ENCODE measurements around the gene DNAJC13.

DNAJC13 gene

DNA sequence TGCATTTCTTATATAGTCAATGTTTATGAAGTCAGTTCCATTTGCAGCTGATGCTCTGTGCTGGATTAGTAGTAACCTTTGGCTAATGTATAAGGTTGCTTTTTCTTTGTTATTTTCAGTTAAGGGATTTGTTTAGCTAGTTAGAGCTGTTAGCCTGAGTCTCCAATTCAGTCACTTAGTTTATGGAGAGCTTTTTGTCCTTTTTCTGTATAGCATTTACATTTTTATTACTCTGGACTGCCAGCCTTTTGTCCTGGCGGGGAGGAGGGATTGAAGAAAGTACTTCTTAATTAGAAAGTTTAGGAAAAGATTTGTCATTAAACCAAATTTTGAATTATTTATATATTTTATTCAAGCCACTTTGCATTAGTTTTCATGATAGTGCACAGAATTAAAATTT, 52.0 kb downstream of the DNAJC13 start:
- DNase-seq: no peak

DNA sequence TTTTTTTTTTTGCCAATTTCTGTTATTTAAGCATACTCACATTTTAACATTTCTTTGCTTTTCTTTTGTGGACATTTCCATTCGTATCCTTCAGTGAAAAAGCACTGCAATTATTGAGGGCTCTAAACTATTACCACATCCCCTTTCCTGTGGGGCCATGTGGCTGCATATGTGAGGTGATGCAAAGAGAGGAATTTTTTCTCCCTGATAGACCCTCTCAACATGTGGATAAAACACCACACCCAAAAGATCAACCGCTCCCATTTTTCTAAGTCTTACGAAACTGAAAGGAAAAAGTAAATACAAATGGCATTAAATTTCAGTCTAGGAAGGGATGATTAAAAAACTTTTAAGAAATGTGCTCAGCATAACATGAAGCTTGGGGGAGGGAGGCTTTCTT, 68.8 kb downstream of the DNAJC13 start:
- DNase-seq: no peak

DNA sequence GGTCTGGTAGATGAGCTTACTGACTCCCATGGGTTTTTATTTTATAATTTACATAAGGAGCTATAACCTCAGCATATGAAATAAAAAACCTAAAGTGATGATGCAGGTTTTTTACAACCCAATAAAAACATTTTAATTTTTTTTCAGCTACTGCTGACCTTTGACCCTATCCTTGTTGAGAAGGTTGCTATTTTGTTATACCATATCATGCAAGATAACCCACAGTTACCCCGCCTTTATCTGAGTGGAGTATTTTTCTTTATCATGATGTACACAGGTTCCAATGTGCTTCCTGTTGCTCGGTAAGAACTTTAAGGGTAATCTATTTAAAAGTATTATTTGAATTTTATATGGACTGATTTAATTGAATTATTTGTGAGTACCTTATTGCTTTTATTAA, 70.8 kb downstream of the DNAJC13 start:
- DNase-seq: no peak

DNA sequence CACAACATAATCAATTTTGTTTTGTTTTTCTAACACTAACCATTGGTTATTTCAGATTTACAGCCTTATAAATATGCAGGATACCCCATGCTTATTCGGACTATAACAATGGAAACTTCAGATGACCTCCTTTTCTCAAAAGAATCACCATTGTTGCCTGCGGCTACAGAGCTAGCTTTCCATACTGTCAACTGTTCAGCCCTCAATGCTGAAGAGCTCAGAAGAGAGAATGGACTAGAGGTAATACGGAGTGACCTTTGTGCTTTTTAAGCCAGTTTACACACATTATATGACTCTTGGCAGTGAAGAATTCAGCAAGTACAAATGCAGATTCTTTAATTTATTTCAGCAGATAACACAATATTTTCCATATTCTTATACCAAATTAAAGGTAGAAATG, 81.8 kb downstream of the DNAJC13 start:
- DNase-seq: no peak

DNA sequence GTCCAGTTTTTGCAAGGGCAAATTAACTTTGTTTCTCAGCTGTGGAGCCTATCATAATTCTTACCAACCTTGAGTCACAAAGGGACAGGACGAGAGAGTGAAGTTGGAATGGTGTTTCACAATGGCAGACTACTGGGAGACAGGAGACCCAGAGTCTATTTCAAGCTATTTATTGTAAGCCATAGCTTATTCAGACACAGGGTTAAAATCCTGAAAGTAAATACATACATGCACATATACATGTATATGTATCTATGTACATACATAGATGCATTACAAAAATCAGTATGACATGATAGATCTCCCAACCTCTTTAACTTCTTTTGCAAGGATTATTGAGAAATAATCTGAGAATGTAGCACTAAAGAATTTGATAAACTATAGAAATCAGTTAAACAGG, 86.3 kb downstream of the DNAJC13 start:
- DNase-seq: no peak

DNA sequence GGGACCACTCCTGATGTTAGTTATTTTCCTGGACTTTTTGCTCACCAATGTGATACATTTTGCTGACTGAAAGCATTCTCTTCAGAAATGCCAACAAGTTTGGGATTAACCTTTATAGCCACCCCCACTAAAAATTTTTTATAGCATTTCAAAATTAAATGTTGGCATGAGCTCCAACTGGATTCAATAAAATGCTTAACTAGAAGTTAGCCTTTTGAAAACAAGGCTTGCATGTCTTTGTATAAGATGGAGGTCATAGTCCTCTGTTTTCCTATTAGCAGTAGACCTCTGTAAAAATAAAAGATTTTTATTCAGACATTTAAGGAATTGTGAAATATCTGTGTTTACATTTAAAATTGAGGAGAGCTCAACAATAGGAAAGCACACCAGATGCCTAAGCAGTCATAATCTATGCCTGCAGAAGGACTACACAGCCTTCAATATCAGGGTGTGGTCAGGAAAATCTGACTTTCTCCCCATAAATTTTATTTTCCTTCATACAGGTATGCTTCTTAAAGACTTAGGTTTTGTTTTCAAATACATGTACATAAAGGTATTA, 87.2 kb downstream of the DNAJC13 start:
- DNase-seq: no peak

DNA sequence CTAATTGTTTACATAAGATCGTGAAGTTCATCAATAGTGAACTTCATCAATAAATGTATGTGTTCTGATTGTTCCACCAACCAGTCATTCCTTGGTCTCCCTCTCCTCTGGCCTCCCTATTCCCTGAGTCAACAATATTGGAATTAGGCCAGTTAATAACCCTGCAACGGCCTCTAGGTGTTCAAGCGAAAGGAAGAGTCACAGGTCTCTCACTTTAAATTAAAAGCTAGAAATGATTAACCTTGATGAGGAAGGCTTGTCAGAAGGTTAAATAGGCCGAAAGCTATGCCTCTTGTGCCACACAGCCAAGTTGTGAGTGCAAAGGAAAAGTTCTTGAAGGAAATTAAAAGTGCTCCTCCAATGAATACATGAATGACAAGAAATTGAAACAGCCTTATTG, 90.4 kb downstream of the DNAJC13 start:
- DNase-seq: no peak

DNA sequence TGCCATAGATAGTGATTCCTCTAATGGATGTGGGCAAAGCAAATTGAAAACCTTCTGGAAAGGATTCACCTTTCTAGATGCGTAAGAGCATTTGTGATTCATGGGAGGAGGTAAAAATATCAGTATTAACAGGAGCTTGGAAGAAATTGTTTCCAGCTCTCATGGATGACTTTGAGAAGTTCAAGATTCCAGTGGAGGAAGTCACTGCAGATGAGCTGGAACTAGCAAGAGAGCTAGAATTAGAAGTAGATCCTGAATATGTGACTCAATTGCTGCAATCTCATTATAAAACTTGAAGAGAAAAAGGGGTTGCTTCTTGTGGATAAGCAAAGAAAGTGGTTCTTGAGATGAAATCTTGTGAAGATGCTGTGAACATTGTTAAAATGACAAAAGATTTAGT, 91.8 kb downstream of the DNAJC13 start:
- no peak for DNase-seq

DNA sequence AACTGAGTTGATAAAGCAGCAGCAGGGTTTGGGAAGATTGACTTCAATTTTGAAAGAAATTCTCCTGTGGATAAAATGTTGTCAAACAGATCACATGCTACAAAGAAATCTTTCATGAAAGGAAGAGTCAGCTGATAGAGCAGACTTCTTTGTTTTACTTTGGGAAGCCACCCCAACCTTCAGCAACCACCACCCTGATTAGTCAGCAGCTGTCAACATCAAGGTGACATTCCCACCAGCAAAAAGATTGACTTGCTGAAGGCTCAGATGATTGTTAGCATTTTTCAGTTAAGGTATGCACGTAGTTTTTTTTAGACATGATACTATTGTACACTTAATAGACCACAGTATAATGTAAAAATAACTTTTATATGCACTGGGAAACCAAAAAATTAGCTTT, 92.2 kb downstream of the DNAJC13 start:
- DNase-seq: no peak

DNA sequence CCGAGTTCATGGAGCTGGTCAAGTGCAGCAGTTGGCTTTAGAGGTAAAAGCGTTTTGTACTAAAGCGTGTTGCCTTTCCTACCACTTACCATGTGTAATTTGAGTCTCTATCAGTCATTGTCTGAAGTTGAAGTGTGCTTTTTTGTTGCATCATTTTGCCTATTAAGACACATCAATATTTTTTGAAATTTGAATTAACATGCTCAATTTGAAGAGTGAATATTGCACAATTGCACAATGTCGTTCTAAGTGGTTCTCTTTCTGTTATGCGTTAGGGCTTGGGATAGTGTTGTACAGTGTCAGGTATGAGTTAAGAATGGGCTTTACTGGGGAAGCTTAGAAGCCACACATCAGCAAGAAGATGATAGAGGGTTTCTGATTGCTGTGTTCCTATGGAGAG, 95.8 kb downstream of the DNAJC13 start:
- DNase-seq: no peak

DNA sequence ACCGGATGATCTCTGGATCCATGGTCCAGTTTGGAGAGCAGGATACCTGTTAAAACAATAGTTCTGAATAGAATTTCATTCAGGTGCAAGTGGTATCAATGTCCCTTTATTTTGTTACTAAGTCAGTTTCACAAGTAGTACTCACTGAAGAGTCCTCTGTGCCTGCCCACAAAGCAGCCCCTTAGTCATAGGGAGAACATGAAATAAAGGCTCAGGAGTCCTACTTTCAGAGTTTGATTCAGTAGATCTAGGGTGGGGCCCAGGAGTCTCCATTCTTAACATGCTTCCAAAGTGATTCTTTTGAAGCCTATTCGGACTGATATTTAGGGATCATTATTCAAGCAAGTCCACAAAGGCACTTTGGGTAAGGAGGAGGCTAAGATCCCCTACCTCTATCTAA, 100.0 kb downstream of the DNAJC13 start:
- DNase-seq: no peak

DNA sequence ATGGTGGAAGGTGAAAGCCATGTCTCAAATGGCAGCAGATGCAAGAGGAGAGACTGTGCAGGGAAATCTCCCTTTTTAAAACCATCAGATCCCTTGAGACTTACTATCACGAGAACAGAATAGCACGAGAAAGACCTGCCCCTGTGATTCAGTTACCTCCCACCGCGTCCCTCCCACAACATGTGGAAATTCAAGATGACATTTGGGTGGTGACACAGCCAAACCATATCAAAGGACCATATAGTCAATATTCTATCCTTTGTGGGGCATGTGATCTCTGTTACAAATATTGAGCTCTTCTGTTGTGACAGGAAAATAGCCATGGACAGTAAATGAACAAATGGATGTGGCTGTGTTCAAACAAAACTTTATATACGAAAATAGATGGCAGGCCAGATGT, 102.6 kb downstream of the DNAJC13 start:
- no peak for DNase-seq

DNA sequence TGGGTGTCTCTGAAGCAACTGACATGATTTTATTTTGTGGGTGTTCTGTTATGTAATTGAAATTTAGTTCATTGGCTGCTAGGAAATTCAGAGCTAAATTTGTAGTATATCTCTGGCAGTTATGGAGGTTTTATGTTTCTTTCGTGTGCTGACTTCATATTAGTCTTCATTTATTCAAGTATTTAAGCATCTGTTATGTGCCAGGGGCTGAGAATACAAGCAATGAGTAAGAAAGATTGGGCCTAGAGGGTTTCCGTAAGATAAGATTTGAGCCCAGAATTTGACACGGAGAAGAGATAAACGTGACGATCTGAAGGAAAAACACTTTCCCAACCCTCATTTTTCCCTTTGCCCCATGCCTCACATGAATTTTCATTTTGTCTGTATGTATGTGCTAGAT, 104.6 kb downstream of the DNAJC13 start:
- no peak for DNase-seq

DNA sequence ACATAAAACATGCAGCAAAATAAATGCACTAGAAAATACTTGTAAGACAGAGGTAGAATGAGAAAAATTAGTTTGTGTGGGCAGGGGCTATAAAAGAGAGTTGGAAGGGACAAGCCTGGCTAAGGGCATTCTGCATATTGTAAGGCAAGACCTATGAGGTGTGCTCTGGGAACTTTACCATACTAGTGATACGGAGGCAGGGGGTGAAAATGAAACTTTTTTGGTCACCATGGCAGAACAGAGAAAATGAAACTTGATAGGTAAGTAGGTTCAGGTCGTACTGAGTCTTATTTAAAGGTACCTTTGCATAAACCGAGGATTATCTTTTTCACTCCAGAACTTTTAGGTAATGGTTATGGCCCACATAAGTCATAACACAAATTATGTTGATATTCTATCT, 105.1 kb downstream of the DNAJC13 start:
- no peak for DNase-seq

DNA sequence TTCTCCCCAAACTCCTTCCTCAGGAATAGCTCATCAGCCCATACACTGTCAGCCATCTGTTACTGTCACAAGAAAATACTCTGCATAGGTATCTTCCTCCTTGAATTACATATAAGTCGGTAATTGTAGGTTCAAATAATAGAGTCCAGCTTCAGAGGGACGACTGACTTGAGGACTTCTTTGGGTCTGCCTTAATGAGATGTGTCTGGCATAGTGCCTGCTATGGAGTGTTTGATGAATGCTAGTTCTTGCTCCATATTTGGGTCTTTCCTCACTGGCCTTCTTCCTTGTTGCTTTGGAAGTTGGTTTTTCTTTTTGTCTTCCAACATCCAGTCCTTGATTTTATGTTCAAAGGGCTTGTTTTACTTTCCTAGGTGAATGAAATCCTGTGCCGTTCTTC, 113.3 kb downstream of the DNAJC13 start:
- no peak for DNase-seq

DNA sequence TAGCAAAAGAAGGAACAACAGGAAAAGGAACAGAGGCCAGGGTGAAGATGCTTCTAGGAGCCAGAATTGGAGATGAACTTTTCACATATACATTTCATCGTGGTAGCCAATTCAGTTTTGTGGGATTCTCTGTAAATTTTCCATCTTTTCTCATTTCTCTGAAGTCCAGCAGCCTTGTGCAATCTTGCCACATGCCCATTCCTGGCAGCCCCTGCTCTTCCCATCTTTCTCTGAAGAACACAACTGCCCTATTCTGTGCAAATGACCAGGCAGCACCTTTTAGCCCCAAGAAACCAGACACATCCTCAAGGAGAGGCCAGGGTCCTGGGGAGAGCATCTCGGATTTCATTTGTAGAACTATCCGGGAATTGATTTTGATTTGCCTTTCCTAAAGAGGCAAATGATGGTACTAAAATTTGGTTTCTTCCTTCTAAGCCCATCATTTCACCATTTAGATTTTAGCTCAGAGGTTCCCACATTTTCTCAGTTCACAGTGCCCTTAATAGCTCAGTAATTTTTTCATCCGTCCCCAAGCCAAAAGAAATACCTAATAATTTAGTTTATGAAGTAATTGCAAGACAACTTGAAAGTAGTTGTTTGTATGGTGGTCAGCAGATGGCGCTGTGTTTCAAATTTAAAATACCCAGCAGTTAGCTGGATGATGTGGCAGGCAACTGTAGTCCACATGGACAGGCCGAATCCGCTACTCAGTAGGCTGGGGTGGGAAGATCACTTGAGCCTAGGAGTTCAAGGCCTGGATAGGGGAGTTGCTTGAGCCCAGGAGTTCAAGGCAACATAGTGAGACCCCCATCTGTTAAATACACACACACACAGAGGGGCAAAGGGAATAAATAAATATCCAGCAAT, 118.5 kb downstream of the DNAJC13 start:
- peak; percentile 56 for DNase-seq

DNA sequence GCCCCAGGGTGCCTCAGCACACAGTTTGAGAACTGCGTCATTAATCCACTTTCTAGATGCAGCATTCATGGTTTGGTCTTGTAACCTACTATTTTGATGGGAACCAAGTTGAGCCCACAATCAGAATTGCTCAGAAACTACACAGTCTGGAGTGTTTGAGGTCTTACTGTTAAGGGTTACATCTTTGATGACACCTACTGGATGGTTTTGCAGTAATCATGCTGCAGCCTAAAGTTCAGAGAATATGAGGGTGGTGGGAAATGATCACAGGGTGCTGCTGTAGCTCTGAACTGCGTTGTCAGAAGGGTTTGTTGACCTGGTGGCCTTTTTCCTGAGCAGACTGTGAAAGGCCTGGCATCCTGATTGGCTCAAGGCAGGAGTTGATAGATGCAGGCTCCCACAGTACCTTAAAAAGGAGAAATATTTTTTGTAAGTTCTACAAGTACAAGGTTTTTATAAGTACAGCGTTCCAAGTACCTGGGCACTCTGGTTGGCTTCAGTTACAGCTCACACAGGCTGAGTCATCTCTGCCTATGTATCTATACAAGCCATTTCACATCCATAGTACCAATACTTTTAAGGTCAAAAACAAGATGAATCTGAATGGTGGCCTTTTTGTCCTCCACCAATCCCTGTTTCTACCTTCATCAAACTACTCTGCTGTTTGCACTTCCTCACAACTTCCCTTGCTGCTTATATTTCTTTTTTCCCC, 119.3 kb downstream of the DNAJC13 start:
- no peak for DNase-seq

DNA sequence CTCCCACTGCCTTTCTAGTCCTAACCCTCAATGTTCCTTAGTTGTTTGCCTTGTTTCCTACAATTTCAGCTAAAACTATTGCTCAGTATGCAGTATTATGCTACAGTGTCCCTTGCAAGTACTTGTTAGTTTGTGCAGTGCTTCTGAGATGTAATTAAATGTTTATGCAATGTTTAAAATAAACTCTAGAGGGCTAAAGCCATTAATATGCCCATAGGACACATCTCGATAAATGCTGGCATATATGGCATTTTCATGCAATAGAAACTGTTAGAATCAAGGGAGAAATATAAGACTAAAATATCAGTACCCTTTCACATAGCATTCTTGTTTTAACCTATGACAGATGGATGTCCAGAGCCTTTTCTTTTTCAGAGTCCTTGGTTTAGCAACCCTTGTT, 120.0 kb downstream of the DNAJC13 start:
- no peak for DNase-seq

DNA sequence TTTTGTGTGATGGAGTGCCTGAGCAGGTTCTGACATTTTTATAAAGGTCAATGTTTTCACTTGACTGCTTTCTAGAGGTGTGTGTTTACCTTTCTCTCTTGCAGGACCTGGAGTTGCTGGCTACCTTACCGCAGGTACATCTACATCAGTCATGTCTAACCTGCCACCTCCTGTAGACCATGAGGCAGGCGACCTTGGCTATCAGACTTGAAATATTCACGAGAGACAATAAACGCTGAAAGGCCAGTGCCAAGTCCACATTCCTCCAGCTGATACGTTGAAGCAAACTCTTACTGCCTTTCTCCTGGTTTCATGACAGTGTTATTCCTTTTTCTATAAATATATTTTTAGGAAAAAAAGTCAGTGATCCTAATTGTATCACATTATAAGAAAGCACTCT, 120.8 kb downstream of the DNAJC13 start:
- no peak for DNase-seq

DNA sequence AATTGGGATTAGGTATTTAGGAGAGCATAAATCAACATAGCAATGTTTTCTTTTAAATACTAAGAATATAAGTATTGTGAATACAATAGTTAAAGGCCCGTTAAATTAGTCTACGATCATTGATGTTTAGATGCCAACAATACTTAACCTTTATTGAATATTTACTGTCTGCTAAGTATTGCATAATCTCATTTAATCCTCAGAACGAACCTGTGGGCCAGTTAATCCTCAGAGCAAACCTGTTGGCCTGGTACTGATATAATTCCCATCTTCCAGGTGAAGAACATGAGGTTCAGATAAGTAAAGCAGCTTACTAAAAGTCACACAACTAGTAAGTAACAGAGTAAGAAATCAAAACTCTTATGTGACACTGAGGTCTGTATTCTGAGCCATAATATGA, 122.4 kb downstream of the DNAJC13 start:
- DNase-seq: no peak

DNA sequence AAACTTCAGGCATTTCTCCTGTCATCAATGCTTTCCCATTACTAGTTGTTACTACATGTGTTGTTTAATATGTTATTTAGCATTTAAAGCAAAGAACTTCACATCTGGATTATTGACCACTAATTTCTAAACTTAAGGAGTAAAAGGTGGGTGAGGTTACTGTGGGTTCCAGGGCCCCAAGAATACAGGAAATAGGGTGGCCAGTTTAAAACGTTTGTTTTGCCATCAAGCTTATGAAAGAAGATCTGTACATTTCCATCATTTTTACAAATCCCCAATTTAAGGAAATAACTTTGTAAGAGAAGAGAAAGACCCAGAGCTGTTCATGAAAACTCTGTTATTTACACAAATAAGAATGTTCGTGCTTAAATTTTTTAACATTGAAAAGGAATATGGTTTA, 125.3 kb downstream of the DNAJC13 start:
- DNase-seq: no peak

DNA sequence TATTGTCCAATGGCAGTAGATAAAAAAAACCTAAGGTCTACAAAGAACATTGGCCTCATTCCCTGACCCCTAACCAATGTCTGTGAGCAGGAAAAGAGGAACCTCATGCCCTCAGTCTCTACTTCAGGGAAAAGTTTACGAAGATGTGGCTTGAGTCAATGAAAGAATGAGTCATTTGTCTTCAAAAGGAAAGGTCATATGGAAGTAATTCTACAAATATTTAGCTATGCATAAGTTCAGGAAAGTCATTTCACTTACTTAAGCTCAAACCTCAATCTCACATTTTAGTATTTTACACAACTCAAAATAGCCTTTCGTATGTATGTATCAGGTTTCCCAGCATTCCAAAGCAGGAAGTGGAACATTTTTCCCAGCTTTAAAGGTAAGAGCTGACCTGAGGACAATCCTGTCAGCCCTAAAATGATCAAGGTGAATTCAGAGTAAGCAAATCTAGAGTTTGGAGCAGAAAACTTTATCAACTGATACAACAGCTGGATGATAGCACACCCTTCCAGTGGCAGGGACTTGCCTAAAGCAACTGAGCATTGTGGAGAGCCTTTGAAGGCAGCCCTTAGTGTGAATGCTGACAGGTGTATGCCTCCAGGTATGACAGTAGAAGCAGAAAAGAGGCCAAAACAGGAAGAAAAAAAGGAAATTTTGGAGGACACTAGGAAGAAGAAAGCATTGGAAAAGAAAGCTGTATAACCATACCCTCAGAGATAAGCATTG, 125.9 kb downstream of the DNAJC13 start:
- no peak for DNase-seq

DNA sequence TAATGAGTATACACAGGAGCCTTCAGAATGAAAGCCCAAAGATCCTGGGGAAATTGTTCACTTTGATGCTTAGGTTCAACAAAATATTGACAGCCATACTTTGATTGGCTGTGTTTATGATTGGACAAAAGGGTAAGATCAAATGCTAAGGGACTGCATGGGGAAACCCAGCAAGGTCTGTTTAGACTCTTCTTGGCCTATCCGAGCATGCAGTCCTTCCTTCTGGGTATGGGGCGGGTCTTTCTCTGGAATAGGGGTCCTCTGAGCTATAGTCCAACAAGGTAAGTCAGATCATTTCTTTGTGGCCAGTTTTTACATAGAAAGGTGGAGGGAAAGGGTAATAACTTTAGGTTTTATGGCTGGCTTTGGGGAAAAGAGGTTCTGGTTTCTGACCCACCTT, 126.8 kb downstream of the DNAJC13 start:
- no peak for DNase-seq

DNA sequence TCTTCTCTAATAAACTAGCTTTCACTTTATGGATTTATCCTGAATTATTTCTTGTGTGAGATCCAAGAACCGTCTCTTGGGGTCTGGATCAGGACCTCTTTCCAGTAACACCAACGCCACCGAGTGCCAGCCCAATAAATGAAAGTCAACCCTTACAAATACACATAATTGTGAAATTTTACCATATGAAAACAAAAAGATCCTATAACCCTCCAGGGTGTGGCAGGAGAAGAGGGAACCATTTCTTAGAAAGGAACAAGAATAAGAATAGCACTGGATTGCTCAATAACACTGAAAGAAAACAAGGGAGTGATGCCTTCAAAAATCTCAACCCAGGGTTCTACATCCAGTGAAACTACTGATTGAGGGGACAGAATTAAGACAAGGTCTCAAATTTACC, 128.2 kb downstream of the DNAJC13 start:
- DNase-seq: no peak

All from CD4-positive, alpha-beta T cell treated with Interleukin-12 subunit alpha and Interleukin-12 subunit beta, for 1 hour (primary cell).